Measurements from ENCODE around the gene CCDC157. TPM values are rescaled to one million over a fixed set of nuclear protein-coding genes. Genes with fewer than 3 reads are reported as not detected.

Gene CCDC157
- total and polyA plus RNA-seq, 9 of the 15 experiments (the other 6 are each of a cell fraction or from before 2014, with no cell fraction given), result 0.04 to 1.3 (median 0.68) TPM

DNA sequence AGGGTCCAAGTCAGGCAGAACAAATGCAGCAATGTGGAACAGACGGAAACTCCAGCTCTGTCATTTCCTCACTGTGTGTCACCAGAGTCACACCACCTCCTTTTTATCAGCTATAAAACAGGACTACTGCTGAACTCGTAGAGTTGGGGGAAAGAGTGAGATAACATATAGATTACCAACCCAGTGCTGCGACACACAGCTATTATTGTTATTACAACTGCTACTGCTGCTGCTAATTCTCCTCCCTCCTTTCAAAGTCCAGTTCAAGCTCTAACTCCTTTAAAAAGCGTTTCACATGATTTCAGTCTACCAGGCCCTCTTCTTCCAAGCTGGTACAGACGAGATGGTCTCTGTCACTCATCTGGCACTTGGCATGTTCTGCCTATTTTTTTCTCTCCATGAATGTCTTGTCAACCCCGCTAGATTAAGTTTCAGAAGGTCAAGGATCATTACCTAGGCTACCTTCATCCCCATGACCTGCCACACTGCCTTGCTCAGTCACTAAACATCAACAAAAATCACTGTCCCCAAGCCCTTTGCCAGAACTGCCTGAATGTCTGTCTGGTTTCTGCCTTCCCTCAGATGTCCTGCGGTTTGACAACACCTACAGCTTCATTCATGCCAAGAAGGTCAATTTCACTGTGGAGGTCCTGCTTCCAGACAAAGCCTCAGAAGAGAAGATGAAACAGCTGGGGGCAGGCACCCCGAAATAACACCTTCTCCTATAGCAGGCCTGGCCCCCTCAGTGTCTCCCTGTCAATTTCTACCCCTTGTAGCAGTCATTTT lies 65.1 kb downstream of the CCDC157 start (continued):
- TF ChIP-seq NEUROD1 (IDR thresholded peaks at IDR 0.05; ENCODE audit: borderline replicate concordance, low read depth, low read length, partially characterized antibody), result no peak
- peak in 1 of 2 experiments; percentile 61; a peak in 2 of 4 replicates for TF ChIP-seq RCOR1 (IDR thresholded peaks at IDR 0.05; ENCODE audit: borderline replicate concordance in 1 of 2, low read depth in 2 of 2, low read length in 2 of 2)
- no peak for TF ChIP-seq FOXJ3 (CRISPR knock-in tag; IDR thresholded peaks at IDR 0.05)
- TF ChIP-seq, protein P1, sequence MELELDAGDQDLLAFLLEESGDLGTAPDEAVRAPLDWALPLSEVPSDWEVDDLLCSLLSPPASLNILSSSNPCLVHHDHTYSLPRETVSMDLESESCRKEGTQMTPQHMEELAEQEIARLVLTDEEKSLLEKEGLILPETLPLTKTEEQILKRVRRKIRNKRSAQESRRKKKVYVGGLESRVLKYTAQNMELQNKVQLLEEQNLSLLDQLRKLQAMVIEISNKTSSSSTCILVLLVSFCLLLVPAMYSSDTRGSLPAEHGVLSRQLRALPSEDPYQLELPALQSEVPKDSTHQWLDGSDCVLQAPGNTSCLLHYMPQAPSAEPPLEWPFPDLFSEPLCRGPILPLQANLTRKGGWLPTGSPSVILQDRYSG (tag; conservative IDR thresholded peaks at IDR 0.05; ENCODE audit: low read depth), result no peak
- TF ChIP-seq POLR3G (IDR thresholded peaks at IDR 0.05; ENCODE audit: extremely low read depth, insufficient read length, insufficient replicate concordance), result no peak
- no peak; the same call in 1 of the 2 replicates for TF ChIP-seq SMARCC2 (IDR thresholded peaks at IDR 0.05; ENCODE audit: low read depth)
- TF ChIP-seq HDAC2 (IDR thresholded peaks at IDR 0.05), result no peak
- TF ChIP-seq, protein P2, sequence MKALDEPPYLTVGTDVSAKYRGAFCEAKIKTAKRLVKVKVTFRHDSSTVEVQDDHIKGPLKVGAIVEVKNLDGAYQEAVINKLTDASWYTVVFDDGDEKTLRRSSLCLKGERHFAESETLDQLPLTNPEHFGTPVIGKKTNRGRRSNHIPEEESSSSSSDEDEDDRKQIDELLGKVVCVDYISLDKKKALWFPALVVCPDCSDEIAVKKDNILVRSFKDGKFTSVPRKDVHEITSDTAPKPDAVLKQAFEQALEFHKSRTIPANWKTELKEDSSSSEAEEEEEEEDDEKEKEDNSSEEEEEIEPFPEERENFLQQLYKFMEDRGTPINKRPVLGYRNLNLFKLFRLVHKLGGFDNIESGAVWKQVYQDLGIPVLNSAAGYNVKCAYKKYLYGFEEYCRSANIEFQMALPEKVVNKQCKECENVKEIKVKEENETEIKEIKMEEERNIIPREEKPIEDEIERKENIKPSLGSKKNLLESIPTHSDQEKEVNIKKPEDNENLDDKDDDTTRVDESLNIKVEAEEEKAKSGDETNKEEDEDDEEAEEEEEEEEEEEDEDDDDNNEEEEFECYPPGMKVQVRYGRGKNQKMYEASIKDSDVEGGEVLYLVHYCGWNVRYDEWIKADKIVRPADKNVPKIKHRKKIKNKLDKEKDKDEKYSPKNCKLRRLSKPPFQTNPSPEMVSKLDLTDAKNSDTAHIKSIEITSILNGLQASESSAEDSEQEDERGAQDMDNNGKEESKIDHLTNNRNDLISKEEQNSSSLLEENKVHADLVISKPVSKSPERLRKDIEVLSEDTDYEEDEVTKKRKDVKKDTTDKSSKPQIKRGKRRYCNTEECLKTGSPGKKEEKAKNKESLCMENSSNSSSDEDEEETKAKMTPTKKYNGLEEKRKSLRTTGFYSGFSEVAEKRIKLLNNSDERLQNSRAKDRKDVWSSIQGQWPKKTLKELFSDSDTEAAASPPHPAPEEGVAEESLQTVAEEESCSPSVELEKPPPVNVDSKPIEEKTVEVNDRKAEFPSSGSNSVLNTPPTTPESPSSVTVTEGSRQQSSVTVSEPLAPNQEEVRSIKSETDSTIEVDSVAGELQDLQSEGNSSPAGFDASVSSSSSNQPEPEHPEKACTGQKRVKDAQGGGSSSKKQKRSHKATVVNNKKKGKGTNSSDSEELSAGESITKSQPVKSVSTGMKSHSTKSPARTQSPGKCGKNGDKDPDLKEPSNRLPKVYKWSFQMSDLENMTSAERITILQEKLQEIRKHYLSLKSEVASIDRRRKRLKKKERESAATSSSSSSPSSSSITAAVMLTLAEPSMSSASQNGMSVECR (CRISPR knock-in tag; IDR thresholded peaks at IDR 0.05), result no peak
- no peak for TF ChIP-seq RBM14 (IDR thresholded peaks at IDR 0.05; ENCODE audit: borderline replicate concordance, insufficient read depth, low read depth, low read length)
- TF ChIP-seq NFRKB (IDR thresholded peaks at IDR 0.05; ENCODE audit: low read depth), result peak; percentile 22; the same call in 1 of the 2 replicates
- TF ChIP-seq ATF1 (CRISPR knock-in tag; IDR thresholded peaks at IDR 0.05), result no peak
- peak; percentile 59 for TF ChIP-seq ATF1 (tag; IDR thresholded peaks at IDR 0.05)
- no peak for TF ChIP-seq PCBP2 (IDR thresholded peaks at IDR 0.05; ENCODE audit: low read depth, low read length, poor library complexity, severe bottlenecking)
- TF ChIP-seq, protein P3, sequence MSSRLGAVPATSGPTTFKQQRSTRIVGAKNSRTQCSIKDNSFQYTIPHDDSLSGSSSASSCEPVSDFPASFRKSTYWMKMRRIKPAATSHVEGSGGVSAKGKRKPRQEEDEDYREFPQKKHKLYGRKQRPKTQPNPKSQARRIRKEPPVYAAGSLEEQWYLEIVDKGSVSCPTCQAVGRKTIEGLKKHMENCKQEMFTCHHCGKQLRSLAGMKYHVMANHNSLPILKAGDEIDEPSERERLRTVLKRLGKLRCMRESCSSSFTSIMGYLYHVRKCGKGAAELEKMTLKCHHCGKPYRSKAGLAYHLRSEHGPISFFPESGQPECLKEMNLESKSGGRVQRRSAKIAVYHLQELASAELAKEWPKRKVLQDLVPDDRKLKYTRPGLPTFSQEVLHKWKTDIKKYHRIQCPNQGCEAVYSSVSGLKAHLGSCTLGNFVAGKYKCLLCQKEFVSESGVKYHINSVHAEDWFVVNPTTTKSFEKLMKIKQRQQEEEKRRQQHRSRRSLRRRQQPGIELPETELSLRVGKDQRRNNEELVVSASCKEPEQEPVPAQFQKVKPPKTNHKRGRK (tag; IDR thresholded peaks at IDR 0.05), result no peak
- TF ChIP-seq ZBTB7A (IDR thresholded peaks at IDR 0.05; ENCODE audit: borderline replicate concordance, control insufficient read depth, low read depth, low read length), result no peak
- TF ChIP-seq KDM4B (IDR thresholded peaks at IDR 0.05; ENCODE audit: borderline replicate concordance in 2 of 2, low read depth in 1 of 2), result no peak
- TF ChIP-seq, protein P4, sequence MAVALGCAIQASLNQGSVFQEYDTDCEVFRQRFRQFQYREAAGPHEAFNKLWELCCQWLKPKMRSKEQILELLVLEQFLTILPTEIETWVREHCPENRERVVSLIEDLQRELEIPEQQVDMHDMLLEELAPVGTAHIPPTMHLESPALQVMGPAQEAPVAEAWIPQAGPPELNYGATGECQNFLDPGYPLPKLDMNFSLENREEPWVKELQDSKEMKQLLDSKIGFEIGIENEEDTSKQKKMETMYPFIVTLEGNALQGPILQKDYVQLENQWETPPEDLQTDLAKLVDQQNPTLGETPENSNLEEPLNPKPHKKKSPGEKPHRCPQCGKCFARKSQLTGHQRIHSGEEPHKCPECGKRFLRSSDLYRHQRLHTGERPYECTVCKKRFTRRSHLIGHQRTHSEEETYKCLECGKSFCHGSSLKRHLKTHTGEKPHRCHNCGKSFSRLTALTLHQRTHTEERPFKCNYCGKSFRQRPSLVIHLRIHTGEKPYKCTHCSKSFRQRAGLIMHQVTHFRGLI (CRISPR knock-in tag; IDR thresholded peaks at IDR 0.05), result no peak
